ENCODE data around the gene DRC7.

The DRC7 gene

GRCh38 chr16:57679767-57680482, 14.7 kb upstream of the DRC7 start:
- TF ChIP-seq CTCF (IDR thresholded peaks at IDR 0.05; ENCODE audit: insufficient read depth, missing control alignments) = no peak
- DNase-seq (ENCODE audit: insufficient read length, low spot score) (no peak), FAIRE-seq (no peak)

- no peak for TF ChIP-seq CTCF (IDR thresholded peaks at IDR 0.05; ENCODE audit: insufficient read depth, missing control alignments)
- FAIRE-seq (no peak), DNase-seq (ENCODE audit: insufficient read length, low spot score) (no peak)
These were observed 13.7 kb upstream of the DRC7 start for GRCh38 chr16:57680842-57681375.

GRCh38 chr16:57681950-57682728, 12.5 kb upstream of the DRC7 start:
- no peak for TF ChIP-seq CTCF (IDR thresholded peaks at IDR 0.05; ENCODE audit: insufficient read depth, missing control alignments)
- DNase-seq (ENCODE audit: insufficient read length, low spot score) = no peak
- no peak for FAIRE-seq

- no peak for DNase-seq (ENCODE audit: insufficient read length, low spot score)
- FAIRE-seq = no peak
- TF ChIP-seq CTCF (IDR thresholded peaks at IDR 0.05; ENCODE audit: insufficient read depth, missing control alignments) = no peak
These were observed 11.6 kb upstream of the DRC7 start for GRCh38 chr16:57682809-57683635.

GRCh38 chr16:57683636-57684545, 10.7 kb upstream of the DRC7 start:
- no peak for TF ChIP-seq CTCF (IDR thresholded peaks at IDR 0.05; ENCODE audit: insufficient read depth, missing control alignments)
- DNase-seq (ENCODE audit: insufficient read length, low spot score) (no peak), FAIRE-seq (no peak)

- no peak for FAIRE-seq
- DNase-seq (ENCODE audit: insufficient read length, low spot score) = no peak
- TF ChIP-seq CTCF (IDR thresholded peaks at IDR 0.05; ENCODE audit: insufficient read depth, missing control alignments) = no peak
These were observed 9.8 kb upstream of the DRC7 start for GRCh38 chr16:57684626-57685358.
